Activated CD4-positive, alpha-beta T cell treated with anti-CD3 and anti-CD28 coated beads, Interleukin-2, amount 50 U/mL, for 16 hours (primary cell): ENCODE results near the gene SLC2A1.

Source experiments
- DNase-seq: peaks from one replicate; pipeline ENCODE4 v3.0.0-alpha.2; 2020

Gene SLC2A1

GRCh38 chr1:42886800-42887199 is 71.9 kb downstream of the SLC2A1 start:
- DNase-seq, result no peak

GRCh38 chr1:42886046-42886739 is 72.5 kb downstream of the SLC2A1 start:
- DNase-seq, result no peak

- DNase-seq, result no peak
Measured at GRCh38 chr1:42880384-42880783, 78.3 kb downstream of the SLC2A1 start.

- DNase-seq, result no peak
Measured at GRCh38 chr1:42877380-42877779, 81.3 kb downstream of the SLC2A1 start.

GRCh38 chr1:42876009-42876408 is 82.7 kb downstream of the SLC2A1 start:
- no peak for DNase-seq
